GM21367 (cell line): ENCODE results near the gene KIF24.
"Not testable (repeated sequence)": the region's sequence is repeated elsewhere in the genome, so short reads cannot be mapped to it uniquely, and the experiment has no call there.

ENCODE experiments used
- ATAC-seq: cut with Tn5 transposase; IDR thresholded peaks from one replicate; pipeline ENCODE4 v1.9.1; 2021; ENCODE audit not compliant: unreplicated experiment

Gene KIF24

DNA sequence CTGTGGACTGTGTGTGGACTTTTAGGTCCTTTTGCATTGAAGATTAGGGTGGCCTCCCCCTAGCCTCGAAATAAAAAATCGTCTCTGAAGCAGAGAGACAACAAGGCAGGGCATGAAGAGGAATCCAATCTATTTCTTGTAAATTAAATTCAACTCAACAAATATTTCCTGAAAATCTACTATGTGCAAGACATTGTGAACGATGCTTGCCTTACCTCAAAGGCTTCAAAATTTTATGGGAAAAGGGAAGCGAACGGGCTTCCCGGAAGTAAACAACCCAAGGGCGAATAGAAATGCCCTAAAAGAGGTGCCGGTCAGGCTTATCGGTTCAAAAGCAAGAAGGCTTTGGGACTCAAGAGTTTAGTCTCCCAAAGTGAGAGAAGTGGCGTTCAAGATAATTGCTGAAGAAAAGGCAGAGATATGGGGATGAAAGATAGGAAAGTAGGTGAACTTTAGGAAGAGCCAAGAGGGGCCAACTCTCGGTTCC, 525 bp downstream of the KIF24 start:
- ATAC-seq: peak; percentile 6

DNA sequence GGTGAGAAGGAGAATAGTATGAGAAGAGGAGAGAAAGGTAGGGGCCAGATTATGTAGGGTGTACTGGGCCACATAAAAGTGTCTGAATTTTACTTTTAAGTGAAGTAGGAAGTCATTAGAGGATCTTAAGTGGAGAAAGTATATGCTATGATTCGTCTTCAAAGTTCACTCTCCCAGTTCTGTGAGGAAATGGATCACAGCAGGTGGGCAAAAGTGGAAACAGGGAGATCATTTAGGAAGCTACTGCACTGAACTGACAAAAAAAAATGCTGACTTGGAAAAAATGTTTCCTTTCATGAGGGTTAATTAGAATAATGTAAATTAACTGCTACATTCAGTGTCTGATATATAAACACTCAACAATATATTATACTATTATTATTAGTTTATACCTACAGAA, 2.4 kb downstream of the KIF24 start:
- no peak for ATAC-seq

DNA sequence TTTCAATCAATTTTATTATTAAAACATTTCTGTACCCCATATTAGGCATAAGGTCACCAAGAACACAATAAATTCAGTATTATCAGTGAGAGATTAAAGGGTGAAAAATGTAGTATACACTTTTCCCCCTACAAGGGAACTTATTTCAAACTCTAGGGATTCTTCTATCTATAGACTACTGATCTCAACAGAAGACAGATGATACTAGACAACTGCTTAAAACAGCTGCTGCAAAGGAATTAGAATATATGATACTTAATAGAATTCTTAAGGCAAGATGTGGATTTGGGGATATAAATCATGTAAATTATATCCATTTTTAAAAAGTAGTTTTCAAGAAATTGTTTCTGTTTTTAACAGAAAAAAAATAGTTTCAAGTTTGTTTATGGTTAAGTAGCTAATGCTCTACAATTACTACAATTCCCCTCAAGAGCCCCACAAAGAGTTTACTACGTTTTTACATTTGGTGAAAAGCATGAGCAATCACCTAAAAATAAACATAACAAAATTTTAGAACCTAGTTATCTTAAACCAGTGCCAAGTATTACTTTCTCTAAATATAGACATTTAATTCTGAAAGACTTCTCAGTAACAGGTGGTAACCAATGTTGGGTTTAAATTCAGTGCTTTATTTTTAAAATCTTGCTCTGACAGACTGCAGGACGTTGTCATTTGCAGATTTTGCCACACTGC, 6.0 kb downstream of the KIF24 start:
- no peak for ATAC-seq

DNA sequence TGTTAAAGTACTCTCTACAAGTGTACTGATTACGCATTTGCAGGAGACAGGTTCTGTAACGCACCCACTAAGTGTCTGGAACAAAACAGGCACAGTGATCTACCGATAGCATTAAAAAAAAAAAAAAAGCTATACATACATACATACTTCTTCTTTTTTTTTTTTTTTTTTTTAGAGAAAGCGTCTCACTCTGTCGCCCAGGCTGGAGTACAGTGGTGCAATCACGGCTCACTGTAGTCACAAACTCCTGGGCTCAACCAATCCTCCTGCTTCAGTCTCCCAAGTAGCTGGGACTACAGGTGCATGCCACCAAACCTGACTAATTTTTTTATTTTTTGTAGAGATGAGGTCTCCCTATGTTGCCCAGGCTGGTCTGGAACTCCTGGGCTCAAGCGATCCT, 7.6 kb downstream of the KIF24 start:
- ATAC-seq: no peak

DNA sequence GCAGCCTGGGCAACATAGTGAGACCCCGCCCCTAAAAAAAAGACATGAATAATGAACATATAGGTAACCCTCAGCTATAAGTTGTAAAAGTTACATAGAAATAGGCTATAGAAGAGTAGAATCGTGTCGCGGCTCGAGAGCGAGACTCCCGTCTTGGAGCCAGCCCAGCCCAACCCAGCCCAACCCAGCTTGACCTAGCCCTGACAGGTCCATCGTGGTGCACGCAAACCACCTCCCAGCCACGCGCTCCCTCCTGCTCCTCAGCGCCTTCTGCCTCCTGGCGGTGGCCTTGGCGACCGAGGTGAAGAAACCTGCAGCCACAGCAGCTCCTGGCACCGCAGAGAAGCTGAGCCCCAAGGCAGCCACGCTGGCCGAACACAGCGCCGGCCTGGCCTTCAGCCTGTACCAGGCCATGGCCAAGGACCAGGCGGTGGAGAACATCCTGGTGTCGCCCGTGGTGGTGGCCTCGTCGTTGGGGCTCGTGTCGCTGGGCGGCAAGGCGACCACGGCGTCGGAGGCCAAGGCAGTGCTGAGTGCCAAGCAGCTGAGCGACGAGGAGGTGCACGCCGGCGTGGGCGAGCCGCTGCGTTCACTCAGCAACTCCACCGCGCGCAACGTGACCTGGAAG, 10.8 kb downstream of the KIF24 start:
- ATAC-seq: no peak

DNA sequence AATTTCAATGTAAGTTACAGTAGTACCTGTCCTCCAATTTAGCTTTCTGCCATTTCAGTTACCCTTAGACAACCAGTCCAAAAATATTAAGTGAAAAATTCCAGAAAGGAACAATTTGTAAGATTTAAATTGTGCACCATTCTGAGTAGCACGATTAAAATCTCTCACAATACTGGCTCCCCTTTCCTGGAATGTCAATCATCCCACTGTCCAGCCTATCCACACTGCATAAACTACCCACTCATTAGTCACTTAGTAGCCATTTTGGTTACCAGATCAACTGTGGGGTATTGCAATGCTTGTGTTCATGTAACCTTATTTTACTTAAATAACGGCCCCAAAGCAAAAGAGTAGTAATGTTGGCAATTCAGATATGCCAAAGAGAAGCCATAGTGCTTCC, 11.6 kb downstream of the KIF24 start:
- no peak for ATAC-seq

DNA sequence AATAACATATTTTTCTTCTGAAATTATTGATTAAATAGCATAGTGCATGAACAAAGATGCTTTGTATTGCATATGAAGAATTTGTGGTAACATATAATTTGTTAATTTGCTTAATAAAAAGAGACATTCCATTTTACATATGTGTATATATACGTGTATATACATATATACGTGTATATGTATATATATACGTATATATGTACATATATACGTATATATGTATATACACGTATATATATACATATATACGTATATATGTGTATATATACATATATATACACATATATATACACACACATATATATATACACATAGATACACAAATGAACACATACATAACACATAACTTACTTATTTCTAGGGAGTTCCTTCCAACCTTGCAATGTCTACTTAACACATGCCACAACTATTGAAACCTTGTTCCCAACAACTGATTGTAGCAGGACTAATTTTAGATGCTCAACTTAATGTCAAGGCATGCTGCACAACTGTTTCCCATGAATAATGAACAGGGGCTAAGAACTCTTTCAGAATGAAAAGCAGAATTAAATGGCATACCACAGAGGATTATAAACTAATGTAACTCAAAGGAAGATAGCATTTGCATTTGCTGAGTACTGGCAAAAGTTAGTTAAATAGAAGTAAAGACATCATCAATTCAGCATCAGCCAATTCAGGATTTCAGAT, 17.4 kb downstream of the KIF24 start:
- no peak for ATAC-seq

DNA sequence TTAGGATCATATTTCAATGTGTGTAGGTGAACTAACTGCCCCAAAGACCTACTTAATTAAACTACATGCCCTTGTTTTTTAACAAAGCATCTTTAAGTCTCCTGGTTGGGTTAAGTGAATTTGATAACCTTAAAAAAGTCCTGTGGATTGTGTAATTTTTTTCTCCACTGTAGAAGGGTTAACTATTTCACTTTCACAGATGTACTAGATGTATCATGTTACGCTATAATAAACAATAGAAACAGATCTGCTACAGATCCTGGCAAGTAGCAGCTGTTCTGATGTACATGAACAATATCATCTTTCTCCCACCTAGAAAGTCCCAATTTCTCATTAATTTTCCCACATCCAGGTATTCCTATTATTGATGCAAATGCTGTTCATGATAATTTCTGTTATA, 18.9 kb downstream of the KIF24 start:
- no peak for ATAC-seq

DNA sequence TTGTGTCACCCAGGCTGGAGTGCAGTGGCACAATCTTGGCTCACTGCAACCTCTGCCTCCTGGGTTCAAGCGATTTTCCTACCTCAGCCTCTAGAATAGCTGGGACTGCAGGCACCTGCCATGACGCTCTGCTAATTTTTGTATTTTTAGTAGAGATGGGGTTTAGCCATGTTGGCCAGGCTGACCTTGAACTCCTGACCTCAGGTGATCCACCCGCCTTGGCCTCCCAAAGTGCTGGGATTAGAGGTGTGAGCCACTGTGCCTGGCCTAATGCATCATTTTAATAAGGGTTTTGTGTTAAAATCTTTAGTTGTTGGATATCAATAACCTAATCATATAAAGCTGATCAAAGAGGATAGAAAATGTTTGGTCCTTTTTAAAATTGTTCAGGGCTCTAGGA, 20.8 kb downstream of the KIF24 start:
- not testable (repeated sequence) for ATAC-seq

DNA sequence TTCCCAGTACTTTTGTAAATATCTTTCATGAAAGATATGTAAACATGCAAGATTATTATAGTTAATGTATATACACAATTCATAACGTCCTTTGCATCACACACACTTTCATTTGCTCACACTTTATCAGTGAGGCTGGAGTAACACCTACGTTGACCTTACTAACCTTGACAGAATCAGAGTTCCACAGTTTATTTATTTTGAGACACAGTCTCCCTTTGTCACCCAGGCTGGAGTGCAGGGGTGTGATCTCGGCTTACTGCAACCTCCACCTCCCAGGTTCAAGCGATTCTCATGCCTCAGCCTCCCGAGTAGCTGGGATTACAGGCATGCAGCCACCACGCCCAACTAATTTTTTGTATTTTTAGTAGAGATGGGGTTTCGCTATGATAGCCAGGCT, 28.0 kb downstream of the KIF24 start:
- ATAC-seq: not testable (repeated sequence)

DNA sequence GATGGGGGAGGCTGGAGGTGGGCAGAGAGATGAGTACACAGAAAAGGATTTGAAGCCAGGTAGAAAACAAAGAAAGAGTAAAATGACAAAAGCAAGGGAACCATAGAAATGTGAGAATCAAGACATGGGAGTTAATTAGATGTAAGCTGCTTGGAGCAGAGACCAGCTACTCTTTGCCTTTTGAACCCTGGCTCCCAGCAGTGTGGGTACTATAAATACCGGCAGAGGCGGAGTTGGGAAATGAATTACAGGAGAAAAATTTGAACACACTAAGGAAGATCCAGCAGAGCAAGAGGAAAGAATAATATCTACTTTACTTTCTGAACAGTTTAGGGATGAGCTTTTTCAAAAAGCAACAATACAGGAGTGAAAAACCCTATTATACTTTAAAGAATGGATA, 36.5 kb downstream of the KIF24 start:
- ATAC-seq: no peak

DNA sequence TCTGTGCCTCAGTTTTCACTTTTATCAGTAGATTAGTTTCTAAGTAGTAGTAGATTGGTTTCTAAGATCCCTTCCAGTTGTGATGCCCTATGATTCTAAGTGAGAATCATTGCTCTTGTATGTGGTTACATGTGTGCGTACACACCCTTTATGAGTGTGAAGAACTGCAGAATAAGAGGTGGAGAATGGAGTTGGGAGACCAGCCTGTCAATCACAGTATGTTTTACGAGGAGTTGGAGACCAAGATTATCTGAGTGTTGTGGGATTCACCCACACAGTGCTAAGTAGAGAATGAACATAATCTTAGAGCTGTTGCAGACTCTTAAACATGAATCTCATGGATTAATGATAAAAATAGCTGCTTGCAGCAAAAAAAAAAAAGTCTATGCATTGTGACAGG, 37.6 kb downstream of the KIF24 start:
- no peak for ATAC-seq

DNA sequence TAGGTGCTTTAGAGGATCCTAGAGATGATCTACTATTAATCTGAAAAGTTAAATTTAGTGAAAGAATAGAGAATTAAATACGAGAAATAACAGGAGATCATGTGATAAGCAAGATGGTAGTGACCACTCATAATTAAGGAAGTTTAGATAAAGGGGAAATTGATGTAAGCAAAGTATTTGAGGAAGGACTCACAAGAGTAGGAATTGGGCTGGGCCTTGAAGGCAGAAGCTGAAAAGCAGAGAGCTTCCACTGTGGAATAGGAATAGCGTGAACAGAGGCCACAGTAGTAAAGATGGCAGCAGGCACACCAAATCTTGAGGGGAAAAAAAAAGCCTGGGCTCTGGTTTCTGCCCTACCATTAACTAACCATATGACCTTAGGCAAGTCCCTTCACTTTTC, 38.0 kb downstream of the KIF24 start:
- ATAC-seq: no peak

DNA sequence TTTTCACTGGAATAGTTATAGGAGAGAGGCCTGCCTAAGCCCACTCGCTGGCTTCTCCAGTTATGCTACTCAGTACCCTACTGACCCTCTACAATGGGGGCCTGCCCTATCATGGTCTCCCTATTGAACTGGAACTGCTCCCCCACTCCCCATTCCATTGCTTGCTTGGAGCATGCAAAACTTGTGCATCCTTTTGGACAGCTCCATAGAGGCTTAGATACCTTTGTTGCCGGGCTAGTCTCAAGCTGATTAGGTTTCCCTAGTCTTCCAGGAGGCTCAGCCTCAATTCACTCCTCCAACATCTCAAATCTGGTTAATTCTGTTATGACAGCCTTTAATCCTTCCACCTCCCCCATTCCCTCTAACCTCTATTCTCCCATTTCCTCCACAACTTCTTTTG, 39.9 kb downstream of the KIF24 start:
- ATAC-seq: no peak

DNA sequence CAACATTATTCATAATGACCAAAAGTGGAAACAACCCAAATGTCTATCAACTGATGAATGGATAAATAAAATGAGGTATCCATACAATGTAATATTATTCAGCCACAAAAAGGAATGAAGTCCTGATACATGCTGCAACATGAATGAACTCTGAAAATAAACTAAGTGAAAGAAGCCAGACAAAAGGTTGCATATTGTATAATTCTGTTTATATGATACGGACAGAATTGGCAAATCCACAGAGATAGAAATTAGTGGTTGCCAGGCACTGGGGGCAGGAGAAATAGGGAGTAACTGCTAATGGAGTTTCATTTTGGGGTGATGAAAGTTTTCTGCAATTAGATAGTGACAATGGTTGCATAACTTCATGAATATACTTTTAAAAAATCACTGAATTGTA, 47.0 kb downstream of the KIF24 start:
- no peak for ATAC-seq

DNA sequence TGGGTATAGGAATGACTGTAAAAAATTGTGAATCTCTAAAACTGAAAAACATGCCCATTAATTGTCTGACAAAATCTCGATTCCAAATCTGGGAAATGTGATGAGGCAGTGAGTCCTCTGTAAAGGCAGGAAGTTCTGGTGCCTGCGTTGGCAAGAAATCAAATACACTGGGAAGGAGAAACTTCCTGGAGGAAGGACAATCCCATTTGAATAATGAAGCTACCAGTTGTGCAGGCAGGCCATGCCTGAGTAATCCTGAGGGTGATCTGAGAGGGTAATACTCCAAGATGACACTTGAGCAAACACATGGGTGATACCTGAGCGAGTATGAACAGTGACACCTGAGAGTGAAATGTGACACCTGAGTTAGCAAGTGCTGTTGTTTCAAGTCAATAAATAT, 49.7 kb downstream of the KIF24 start:
- ATAC-seq: no peak
